GM18870 (cell line): Measurements from ENCODE around the gene RAB44.
A peak's percentile ranks its signal among the peaks of the same experiment; 100 is the strongest.

Source experiments
- ATAC-seq: cut with Tn5 transposase; IDR thresholded peaks from one replicate; pipeline ENCODE4 v1.9.1; 2021; ENCODE audit warnings: moderate library complexity; ENCODE audit not compliant: unreplicated experiment

The RAB44 gene

DNA sequence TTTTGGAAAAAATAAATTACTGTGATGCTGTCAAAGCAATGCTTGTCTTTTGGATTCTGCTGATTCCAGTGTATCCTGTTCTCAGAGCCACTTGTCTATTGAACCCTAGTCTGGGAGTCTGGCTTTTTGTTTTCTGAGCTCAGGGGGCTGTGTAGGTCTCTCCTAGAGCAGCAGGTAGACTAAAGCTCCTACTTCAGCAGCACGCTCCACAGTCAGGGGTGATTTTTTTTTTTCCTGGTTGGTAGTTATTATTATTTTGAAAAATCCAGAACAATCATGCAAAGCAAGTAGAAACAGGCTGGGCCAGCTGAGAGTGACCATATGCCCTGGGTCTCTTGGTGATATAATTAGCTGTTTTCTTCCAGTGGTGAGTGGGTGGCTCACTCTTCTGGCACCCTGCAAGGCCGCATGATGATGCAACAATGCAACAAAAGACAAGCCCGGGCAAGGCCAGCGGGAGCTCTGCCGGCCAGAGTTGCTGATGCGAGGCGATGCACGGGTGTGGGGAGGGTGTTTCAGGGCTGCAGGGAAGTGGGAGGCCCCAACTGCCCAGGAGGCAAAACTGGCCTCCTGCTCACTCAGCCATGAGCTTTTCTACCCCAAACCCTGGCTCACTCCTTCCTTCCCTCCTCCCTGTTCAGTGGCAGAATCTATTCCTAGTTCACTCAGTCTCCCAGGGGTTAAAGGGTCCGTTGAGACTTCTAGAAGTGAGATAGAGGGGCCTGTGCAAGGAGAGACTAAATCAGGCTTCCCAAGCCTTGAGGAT is 30.6 kb upstream of the RAB44 start:
- ATAC-seq = peak; percentile 62

DNA sequence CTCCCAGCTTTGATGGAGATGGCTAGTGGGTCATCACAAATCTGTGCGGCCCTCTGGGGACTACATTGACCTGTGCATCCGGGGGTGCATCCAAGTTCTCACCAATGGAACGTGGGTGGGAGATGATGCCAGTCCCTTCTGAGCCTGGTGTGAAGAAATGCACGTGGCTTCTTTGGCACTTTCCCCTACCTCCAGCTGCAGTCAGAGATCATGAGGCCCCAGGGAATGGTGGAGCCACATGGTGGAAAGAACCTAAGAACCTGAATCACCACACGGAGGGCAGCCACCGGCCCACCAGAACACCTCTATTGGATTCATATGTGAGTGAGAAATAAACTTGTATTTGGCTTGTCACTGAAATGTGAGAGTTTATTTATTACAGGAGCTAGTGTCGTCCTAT is 29.0 kb upstream of the RAB44 start:
- ATAC-seq = no peak

DNA sequence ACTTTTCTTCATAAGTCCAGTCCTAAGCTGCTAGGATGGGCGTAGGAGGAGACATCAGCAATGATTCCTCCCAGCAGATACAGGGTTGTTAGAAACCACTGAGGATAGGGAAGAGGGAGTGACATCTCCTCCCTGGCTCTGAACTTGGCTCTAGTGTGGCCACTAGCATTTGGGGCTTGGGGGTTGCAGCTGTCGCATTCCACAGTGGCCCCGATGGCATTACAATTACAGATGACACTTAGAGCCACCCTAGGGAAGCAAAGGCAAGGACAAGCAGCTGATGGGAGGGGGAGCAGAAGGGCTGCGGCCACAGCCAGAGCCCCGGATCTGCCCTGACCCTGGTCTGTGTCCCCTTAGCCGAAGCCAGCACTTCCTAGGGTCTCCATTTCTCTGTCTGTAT is 28.6 kb upstream of the RAB44 start:
- no peak for ATAC-seq

DNA sequence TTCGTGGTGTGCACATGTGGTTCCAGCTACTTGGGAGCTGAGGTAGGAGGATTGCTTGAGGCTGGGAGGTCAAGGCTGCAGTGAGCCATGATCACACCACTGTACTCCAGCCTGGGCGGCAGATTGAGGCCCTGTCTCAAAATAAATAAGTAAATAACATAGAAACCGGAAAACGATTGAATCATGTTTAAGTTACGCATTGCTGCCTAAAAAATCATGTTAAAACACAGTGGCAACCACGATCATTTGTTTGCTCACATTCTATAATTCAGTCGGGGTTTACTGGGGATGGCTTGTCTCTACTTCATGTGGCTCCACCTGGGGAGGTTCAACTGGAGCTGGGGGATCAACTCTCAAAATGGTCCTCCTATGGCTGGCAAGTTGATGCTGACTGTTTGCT is 27.4 kb upstream of the RAB44 start:
- ATAC-seq = no peak

DNA sequence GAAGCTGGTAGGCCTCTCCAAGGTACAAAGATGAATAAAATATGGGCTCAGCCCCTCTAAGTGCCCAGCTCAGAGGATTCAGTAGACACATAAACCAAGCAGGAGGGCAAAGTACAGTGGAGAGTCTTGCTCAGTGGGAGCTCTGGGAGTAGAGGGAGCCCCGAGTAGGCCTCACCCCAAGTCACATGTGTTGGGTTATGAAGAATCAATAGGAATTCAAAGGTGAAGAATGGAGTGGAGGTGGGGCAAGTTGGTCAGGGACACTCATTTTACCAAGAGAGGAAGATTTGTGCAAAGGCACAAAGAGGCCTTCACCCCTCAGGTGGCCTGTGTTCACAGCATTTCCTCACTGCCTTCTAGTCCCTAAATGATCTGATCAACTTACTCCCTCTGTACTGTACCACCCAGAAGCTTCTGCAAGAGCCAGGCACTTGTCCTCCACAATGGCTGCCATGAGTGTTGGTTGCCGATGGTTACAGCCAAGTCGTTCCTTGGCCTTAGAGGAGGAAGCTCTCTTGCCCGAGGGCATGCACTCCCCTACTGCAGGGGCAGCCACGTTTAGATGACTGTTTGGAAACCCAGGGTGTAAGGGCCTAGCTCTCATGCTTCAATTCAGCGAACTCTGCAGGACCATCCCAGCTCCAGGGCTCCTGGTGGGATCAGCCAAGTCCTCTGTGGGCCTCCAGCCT is 25.8 kb upstream of the RAB44 start:
- ATAC-seq = no peak

DNA sequence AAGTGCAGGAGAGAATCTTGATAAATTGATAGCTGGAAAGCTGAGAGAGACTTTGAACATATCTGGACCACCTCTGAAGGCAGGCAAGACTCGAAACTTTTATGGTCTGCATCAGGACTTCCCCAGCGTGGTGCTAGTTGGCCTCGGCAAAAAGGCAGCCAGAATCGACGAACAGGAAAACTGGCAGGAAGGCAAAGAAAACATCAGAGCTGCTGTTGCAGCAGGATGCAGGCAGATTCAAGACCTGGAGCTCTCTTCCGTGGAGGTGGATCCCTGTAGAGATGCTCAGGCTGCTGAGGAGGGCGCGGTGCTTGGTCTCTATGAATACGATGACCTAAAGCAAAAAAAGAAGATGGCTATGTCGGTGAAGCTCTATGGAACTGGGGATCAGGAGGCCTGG is 23.7 kb upstream of the RAB44 start:
- ATAC-seq = no peak

DNA sequence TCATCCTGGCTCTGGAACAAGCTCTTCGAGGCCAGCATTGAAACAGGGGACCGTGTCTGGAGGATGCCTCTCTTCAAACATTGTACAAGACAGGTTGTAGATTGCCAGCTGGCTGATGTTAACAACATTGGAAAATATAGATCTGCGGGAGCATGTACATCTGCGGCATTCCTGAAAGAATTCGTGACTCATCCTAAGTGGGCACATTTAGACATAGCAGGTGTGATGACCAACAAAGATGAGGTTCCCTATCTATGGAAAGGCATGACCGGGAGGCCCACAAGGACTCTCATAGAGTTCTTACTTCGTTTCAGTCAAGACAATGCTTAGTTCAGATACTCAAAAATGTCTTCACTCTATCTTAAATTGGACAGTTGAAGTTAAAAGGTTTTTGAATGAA is 22.7 kb upstream of the RAB44 start:
- ATAC-seq = no peak

DNA sequence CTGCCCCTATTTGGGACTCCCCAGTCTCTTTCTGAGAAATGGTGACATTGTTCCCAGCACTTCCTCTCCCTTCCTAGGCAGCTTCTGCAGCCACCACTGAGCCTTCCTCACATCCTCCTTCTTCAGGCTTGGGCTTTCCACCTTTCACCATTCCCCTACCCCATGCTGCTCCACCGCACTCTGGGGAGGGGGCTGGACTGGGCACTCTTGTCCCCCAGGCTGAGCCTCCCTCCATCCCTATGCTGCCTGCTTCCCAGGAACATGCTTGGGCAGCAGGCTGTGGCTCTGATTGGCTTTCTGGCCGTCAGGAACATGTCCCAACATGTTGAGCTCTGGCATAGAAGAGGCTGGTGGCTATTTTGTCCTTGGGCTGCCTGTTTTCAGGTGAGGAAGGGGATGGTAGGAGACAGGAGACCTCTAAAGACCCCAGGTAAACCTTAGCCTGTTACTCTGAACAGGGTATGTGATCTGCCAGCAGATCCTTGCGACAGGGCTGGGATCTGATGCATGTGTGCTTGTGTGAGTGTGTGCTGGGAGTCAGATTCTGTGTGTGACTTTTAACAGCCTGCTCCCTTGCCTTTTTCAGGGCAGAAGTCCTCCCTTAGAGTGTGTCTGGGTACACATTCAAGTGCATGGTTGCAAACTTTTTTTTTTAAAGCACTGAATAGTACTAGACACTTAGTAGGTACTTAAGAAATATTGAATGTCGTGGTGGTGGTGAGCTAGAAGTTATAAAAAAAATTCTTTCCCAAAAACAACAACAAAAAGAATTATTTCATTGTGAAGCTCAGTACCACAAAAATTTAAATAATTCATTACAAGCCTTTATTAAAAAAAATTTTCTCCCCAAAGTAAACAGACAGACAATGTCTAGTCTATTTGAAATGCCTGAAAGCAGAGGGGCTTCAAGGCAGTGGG is 21.2 kb upstream of the RAB44 start:
- no peak for ATAC-seq

DNA sequence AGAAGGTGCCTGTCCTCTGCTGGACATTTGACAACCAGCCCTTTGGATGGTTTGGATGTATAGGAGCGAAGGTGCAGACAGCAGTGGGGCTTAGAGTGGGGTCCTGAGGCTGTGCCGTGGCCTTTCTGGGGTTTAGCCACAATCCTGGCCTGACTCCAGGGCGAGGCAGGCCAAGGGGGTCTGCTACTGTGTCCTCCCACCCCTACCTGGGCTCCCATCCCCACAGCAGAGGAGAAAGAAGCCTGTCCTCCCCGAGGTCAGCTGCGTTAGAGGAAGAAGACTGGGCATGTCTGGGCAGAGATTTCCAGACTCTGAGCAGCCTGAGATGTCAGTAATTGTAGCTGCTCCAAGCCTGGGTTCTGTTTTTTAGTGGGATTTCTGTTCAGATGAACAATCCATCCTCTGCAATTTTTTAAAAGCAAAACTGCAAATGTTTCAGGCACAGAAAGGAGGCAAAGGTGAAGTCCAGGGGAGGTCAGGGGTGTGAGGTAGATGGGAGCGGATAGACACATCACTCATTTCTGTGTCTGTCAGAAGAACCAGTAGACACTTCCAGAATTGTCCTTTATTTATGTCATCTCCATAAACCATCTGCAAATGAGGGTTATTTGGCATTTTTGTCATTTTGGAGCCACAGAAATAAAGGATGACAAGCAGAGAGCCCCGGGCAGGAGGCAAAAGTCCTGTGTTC is 20.4 kb upstream of the RAB44 start:
- no peak for ATAC-seq

DNA sequence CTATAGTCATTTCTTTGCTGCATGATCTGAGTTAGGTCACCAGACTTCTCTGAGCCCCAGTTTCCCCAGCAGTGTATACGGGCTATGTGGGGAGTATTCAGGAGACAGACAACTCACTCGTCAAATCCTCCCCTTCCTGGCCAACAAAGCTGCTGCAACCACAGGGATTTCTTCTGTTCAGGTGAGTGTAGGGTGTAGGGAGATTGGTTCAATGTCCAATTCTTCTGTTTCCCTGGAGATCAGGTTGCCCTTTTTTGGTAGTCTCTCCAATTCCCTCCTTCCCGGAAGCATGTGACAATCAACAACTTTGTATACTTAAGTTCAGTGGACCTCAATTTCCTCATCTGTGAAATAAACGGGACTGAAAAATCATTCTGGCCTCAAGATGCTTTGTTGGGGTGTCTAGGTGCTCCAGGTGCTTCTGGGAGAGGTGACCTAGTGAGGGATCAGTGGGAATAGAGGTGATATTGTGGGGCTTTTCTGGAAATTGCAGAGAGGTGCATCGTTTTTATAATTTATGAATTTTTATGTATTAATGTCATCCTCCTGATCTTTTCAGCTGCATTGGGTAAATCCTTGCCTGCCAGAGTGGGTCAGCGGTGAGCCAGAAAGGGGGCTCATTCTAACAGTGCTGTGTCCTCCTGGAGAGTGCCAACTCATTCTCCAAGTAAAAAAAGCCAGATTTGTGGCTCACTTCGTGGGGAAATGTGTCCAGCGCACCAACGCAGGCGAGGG is 19.7 kb upstream of the RAB44 start:
- no peak for ATAC-seq

DNA sequence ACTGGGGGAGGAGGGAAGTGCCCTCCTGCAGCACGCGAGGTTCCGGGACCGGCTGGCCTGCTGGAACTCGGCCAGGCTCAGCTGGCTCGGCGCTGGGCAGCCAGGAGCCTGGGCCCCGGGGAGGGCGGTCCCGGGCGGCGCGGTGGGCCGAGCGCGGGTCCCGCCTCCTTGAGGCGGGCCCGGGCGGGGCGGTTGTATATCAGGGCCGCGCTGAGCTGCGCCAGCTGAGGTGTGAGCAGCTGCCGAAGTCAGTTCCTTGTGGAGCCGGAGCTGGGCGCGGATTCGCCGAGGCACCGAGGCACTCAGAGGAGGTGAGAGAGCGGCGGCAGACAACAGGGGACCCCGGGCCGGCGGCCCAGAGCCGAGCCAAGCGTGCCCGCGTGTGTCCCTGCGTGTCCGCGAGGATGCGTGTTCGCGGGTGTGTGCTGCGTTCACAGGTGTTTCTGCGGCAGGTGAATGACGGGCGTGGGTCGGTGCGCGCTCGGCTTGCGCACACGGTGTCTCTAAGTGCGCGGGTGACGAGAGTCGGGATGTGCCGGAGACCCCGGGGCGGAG is 19.1 kb upstream of the RAB44 start, which contains the start of gene CDKN1A:
CDKN1A (plus strand) TSS at position 227 of the 555 bp plus-strand sequence. CDS start 5,388 bp downstream, outside the sequence.
- ATAC-seq = no peak

DNA sequence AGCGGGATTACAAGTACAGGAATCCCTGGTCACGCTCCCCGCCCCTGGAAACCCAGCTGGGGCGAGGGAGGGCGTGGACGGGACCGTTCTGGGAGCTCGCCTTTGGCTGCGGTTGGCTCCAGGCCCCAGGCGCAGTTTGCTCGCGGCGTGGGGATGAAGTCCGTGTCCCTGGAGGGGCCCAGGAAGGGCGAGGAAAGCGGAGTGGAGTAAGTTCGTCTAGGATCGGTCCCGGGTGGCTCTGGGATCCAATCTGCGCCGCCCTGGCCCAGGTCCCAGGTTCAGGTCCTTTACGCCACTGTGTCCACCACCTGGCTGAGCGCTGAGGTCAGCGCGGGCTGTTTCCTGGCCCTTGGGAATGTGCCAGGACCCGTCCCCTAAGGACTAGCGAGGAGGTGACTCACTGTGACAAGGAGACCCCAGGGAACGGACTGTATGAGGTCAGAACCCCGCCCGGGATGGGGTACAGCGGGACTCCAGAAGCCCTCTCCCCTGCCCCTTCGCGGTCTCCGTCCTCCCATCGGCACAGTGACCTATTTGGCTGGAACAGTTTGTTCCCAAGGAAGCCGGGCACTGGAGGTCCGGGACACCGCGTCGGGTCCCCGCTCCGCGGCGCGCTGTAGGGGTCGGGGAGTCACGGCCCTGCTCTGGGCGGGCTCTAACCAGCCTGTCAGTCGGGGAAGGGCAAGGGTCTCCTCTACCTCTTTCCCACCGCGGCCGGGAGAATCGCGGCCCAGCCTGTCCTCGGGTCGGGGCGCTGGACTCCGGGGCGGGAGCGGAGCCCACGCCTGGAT is 18.4 kb upstream of the RAB44 start:
- ATAC-seq = no peak

DNA sequence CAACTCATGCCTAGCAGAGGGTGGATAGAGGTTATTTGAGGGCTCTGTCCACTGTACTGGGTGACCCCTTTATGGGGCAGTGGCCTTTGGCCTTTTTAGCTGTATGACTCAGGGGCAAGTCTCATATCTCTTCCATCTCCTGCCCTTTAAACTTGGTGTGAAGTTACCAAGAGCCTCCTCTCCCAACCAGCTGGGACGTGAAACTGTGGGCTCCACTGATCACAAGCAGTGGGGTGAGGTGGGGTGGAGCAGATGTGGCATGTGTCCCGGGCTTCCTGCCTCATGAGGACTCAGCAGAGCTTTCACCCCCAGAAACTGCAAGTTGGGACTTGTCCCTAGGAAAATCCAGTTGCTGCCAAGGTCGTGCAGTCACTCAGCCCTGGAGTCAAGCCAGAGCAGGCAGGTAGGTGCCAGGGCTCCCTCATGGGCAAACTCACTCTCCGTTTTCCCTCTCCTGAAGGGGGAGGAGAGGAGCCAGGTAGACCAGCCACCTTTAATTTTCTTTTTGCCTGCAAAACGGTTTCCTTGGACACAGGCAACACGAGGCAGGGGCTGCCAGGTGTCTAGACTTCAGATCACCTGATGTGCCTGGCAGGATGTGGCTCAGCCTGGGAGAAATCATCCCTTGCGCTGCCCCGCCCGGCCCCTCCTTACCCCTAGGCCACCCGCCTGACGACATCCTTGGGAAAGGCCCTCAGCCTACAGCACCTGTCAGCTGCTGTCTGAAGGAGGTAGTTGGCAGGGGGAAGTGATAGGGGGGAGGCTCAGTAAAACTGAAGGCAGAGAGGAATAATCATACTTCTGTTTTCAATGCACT is 15.1 kb upstream of the RAB44 start:
- ATAC-seq = no peak

DNA sequence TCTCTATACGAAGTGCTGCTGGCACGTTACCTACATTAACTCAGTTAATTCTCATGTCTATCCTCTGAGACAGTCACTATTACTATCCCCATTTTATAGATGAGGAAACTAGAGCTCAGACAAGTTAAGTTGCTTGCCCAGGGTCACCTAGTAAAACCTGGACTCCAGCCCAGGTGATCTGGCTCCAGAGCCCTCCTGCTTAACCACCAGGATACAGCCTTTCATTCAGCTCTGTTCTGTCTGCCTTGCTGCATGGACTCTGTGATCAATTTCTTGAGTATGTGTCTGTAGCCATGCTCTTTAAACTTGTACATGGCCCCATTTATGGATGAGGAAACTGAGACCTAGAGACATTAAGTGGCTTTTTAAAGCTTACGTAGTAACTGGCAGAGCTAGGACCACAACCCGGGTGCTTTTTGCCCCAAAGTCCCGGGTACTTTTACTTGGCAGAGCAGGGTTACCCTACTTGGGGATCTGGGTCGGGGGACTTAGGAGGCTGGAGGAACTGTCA is 14.4 kb upstream of the RAB44 start:
- ATAC-seq = no peak

DNA sequence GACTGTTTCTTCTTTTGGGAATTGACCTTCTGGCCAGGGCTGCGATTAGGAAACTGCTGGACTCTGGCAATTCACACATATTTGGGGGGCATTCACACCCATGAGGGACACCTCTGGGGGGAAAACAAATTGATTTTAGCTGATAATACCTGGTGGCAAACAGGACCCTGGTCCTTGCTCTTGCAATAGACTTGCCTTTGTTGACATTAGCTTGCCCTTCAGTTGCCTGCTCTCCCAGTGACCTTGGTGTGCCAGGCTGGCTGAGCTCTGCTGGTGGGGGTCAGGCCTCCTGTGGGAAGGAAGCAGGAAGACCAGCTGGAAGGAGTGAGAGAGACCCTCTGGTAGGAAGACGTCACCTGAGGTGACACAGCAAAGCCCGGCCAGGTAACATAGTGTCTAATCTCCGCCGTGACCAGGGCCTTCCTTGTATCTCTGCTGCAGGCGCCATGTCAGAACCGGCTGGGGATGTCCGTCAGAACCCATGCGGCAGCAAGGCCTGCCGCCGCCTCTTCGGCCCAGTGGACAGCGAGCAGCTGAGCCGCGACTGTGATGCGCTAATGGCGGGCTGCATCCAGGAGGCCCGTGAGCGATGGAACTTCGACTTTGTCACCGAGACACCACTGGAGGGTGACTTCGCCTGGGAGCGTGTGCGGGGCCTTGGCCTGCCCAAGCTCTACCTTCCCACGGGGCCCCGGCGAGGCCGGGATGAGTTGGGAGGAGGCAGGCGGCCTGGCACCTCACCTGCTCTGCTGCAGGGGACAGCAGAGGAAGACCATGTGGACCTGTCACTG is 13.8 kb upstream of the RAB44 start:
- ATAC-seq = no peak

DNA sequence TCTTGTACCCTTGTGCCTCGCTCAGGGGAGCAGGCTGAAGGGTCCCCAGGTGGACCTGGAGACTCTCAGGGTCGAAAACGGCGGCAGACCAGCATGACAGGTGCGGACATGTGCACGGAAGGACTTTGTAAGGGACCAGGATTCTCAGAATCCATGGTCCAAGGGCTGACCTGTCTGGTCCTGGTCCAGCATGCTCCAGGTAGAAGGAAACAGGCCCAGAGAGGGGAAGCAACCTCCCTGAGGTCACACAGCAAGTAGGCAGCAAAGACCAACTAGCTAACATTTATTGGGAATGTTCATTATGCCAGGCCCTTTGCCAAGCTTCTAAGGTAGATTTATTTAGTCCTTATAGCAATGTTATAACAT is 13.2 kb upstream of the RAB44 start:
- no peak for ATAC-seq

DNA sequence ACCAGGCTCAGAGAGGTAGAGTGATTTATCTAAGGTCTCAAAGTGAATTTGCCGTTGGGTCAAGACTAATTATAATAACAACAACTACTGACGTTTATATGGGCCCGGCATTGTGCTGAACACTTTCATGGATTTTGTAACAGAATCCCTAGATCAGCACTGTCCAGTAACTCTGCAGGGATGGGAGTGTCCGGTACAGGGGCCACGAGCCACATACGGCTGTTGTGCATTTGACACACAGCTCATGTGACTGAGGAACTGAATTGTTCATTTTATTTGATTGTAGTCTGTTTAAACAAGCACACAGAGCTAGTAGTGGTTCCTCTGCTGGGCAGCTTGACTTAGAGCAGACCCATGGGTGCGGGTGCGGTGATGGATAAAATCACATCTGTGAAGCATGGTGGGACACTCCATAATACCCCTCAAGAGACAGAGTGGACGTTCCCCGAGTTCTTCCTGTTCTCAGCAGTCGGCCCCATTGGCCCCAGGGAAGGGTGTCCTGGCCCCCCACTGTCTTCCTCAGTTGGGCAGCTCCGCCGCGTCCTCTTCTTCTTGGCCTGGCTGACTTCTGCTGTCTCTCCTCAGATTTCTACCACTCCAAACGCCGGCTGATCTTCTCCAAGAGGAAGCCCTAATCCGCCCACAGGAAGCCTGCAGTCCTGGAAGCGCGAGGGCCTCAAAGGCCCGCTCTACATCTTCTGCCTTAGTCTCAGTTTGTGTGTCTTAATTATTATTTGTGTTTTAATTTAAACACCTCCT is 12.3 kb upstream of the RAB44 start:
- ATAC-seq = no peak
